NCI-H1417 (cell line): ENCODE measurements around the gene CCDC12.

Source experiments
- DNase-seq, 3 experiments: peaks; one replicate each; lab custom pipeline; 2025; lab: John Stamatoyannopoulos, UW

The CCDC12 gene

DNA sequence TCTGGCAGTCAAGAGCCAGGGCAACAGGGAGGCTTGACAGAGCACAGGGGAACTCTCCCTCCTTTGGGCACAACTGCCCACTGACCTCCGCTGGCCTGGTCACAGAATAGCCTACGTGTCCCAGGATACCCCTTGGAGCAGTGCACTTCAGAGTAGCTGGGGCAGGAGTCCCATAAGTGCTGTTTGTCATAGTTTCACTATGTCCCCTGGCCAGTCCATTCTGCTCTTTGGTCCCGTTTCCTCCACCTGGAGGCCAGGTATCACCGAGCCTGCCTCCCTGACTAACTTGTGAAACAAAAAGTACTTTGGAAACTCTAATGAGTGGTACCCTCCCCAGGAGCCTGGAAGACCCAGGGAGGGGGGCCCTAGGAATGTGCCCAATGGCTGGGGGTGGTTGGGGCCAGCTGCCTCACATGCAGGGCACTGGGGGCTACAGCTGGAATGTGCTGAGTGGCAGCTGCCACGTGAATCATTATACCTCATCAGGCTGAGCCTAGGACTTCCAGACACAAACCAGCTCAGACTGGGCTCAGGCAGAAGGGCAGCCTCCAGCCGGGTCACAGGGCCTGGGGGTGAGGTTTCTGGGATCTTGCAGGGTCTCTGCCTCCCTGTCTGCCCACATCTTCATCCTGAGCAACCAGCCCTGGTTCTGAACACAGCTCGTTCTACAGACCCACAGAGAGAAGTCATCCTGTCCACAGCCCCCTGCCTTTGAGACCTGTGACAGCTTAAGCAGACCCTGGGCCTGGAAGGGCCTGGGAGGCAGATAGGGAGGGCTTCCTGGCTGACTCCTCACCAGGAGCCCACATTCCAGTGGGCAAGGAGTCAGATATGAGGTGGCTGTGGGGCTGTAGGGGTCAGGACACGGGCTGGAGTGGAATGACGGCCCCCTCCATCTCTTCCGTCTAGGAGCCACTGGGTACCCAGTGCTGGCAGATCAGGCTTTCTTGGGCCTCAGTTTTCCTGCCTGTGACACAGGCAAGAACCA, 99.9 kb downstream of the CCDC12 start:
- no peak for DNase-seq

GRCh38 chr3:46875560-46875959, 101.0 kb downstream of the CCDC12 start:
- no peak for DNase-seq

- no peak for DNase-seq
Observed at GRCh38 chr3:46874430-46874829, 102.1 kb downstream of the CCDC12 start.

DNA sequence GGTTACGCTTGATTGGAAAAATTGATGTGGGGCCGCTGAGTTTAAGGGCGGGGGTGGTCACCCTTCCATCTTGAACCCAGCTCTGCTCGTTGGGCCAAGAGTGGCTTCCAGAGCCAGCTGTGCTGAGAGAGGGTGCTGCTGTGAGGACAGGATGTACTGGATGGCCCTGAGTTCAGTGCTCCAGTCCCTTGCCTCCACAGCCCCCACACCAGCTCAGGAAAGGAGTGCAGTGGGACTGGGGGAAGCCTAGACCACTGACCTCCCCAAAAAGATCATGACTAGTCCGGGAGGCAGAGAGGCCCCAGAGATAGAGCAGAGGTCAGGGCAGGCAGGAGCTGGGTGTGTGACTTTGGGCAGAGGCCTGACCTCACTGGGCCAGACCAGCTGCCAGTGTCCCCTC, 103.0 kb downstream of the CCDC12 start:
- no peak for DNase-seq
